Measurements from ENCODE around the gene MZB1.

Gene MZB1

GRCh38 chr5:139389701-139390638 is at the start of gene MZB1:
TSS of gene MZB1 (minus strand) at chr5:139389913. CDS start at chr5:139389856, 57 bp downstream.
- no peak for DNase-seq (ENCODE audit: low read depth in 3 of 3)

GRCh38 chr5:139439013-139439903 is 49.5 kb upstream of the MZB1 start, which contains the start of gene DNAJC18:
TSS of gene DNAJC18 (minus strand) at chr5:139439525. CDS start at chr5:139439445, 80 bp downstream.
- DNase-seq (ENCODE audit: low read depth in 3 of 3), result peak; percentile 76 to 87 (median 83)

GRCh38 chr5:139438707-139439012 is 48.9 kb upstream of the MZB1 start:
- DNase-seq (ENCODE audit: low read depth in 3 of 3), result no peak

GRCh38 chr5:139435676-139436075 is 46.0 kb upstream of the MZB1 start:
- no peak for DNase-seq (ENCODE audit: low read depth in 3 of 3)

GRCh38 chr5:139431706-139432105 is 42.0 kb upstream of the MZB1 start:
- no peak for DNase-seq (ENCODE audit: low read depth in 3 of 3)

- no peak for DNase-seq (ENCODE audit: low read depth in 3 of 3)
Observed at GRCh38 chr5:139430015-139430414, 40.3 kb upstream of the MZB1 start.

GRCh38 chr5:139426203-139426885 is 36.6 kb upstream of the MZB1 start:
- DNase-seq (ENCODE audit: low read depth in 3 of 3), result no peak

GRCh38 chr5:139425497-139425896 is 35.8 kb upstream of the MZB1 start:
- DNase-seq (ENCODE audit: low read depth in 3 of 3), result no peak

GRCh38 chr5:139422307-139422893 is 32.7 kb upstream of the MZB1 start:
- peak in 1 of 3 experiments; percentile 34 for DNase-seq (ENCODE audit: low read depth in 3 of 3)

GRCh38 chr5:139419226-139420192 is 29.8 kb upstream of the MZB1 start:
- no peak for DNase-seq (ENCODE audit: low read depth in 3 of 3)

- DNase-seq (ENCODE audit: low read depth in 3 of 3), result no peak
Observed at GRCh38 chr5:139418793-139419192, 29.1 kb upstream of the MZB1 start.

- no peak for DNase-seq (ENCODE audit: low read depth in 3 of 3)
Observed at GRCh38 chr5:139417214-139417613, 27.5 kb upstream of the MZB1 start.

GRCh38 chr5:139416651-139417050 is 26.9 kb upstream of the MZB1 start:
- DNase-seq (ENCODE audit: low read depth in 3 of 3), result no peak

GRCh38 chr5:139415869-139416268 is 26.2 kb upstream of the MZB1 start:
- DNase-seq (ENCODE audit: low read depth in 3 of 3), result no peak

- no peak for DNase-seq (ENCODE audit: low read depth in 3 of 3)
Observed at GRCh38 chr5:139415221-139415861, 25.6 kb upstream of the MZB1 start.

- DNase-seq (ENCODE audit: low read depth in 3 of 3), result no peak
Observed at GRCh38 chr5:139414581-139415130, 24.9 kb upstream of the MZB1 start.

- no peak for DNase-seq (ENCODE audit: low read depth in 3 of 3)
Observed at GRCh38 chr5:139413963-139414362, 24.2 kb upstream of the MZB1 start.

GRCh38 chr5:139413153-139413552 is 23.4 kb upstream of the MZB1 start:
- DNase-seq (ENCODE audit: low read depth in 3 of 3), result no peak

GRCh38 chr5:139410993-139411828 is 21.5 kb upstream of the MZB1 start:
- DNase-seq (ENCODE audit: low read depth in 3 of 3), result no peak

Measured in stimulated activated CD4-positive, alpha-beta T cell treated with anti-CD3 and anti-CD28 coated beads, TNF-alpha, amount 100 ng/mL, for 4 hours (primary cell).